Cardiac muscle cell (in vitro differentiated cells and primary cell): ENCODE measurements around the gene DCAF15. TPM values are rescaled to one million over a fixed set of nuclear protein-coding genes. Genes with fewer than 3 reads are reported as not detected.
"Not testable (repeated sequence)": the region's sequence is repeated elsewhere in the genome, so short reads cannot be mapped to it uniquely, and the experiment has no call there.

Experiments
- DNase-seq, 2 donors: peaks; one replicate each; pipeline versions ENCODE4 v3.0.0 to v3.0.0-alpha.2; 2010 to 2017; ENCODE audit warnings: low read depth in 1 of 2, low spot score in 1 of 2
- H3K27ac ChIP-seq: fragments of 200-600 bp; sonication (generic); 2 replicates; pipeline ENCODE4 v1.5.1; 2016
- H3K27me3 ChIP-seq: fragments of 200-600 bp; sonication (generic); 2 replicates; pipeline ENCODE4 v1.6.0; 2016; ENCODE audit warnings: control low read depth
- H3K36me3 ChIP-seq: fragments of 200-600 bp; sonication (generic); 2 replicates; pipeline ENCODE4 v1.5.1; 2016; ENCODE audit warnings: control low read depth
- H3K4me1 ChIP-seq: fragments of 200-600 bp; sonication (generic); 2 replicates; pipeline ENCODE4 v1.8.1; 2017; ENCODE audit warnings: low read depth, mild to moderate bottlenecking, mixed run types
- H3K4me3 ChIP-seq: fragments of 200-600 bp; sonication (generic); 2 replicates; pipeline ENCODE4 v1.5.1; 2016; ENCODE audit warnings: mild to moderate bottlenecking
- H3K9me3 ChIP-seq: fragments of 200-600 bp; sonication (generic); 2 replicates; pipeline ENCODE4 v1.5.1; 2017; ENCODE audit warnings: low read depth, mild to moderate bottlenecking, control low read depth
- polyA plus RNA-seq: library from polyadenylated mRNA; unstranded; fragments of >200 nt; fragmentation: Nextera tagmentation; extraction: Ambion mirVana; gene quantifications from 2 replicates; pipeline ENCODE4 v1.2.1, GENCODE V29; 2016
- total RNA-seq: library from RNA; depleted of rRNA; stranded (reverse); fragments of >200 nt; gene quantifications from 2 replicates; pipeline ENCODE4 v1.2.3, GENCODE V29; 2016
- TF ChIP-seq, protein P1 (sequence below): IDR thresholded peaks from 2 replicates; pipeline ENCODE4 v1.5.1; 2012; ENCODE audit warnings: low read depth, mild to moderate bottlenecking, low read length

DCAF15 gene
- total and polyA plus RNA-seq, 2 experiments from 2014 or later = 33.3 to 44.6 TPM

GRCh38 chr19:13965377-13965896 lies 13.1 kb downstream of the DCAF15 start:
- DNase-seq = no peak

DNA sequence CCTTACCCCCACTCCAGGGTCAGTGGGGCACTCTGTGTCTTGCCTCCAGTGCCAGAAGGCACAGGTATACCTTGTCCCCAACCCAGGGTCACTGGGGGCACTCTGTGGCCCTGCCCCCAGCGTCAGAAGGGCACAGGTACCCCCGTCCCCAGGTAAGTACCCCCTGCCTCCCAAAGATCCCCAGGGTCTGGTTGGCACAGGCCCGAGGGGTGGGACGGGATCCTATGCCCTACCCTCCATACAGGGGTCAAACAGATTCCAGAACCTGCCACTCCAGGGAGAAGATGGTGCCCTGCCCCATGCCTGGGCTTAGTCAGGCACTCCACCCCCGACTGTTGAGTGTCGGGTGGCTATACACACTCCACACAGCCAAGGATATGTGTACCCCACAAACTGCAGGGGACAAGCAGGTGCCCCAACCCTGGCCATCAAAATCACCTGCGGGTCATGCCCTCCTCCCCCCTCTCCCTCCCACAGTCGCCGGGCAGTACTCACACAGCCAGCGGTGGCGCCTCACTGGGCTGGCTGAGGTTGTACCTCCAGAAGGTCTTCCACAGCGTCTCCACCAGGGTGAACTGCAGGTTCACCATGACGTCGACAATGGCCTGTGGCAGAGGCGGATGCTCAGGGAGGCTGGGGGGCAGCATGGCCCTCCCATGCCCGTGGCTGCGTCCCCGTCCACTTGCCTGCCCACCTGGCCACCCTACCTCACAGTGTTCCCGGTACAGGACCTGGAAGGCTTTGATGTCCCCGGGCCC lies 13.8 kb downstream of the DCAF15 start:
- Histone ChIP-seq H3K36me3 (peaks cover 26% of the 10 kb centered on the region), H3K27me3 (peaks cover 16% of the 10 kb centered on the region), H3K4me3 (no peak overlapping the region), H3K4me1 (no peaks in the 10 kb centered on the region), H3K9me3 (no peaks in the 10 kb centered on the region), H3K27ac (no peak overlapping the region)
- no peak for DNase-seq
- TF ChIP-seq, protein P1, sequence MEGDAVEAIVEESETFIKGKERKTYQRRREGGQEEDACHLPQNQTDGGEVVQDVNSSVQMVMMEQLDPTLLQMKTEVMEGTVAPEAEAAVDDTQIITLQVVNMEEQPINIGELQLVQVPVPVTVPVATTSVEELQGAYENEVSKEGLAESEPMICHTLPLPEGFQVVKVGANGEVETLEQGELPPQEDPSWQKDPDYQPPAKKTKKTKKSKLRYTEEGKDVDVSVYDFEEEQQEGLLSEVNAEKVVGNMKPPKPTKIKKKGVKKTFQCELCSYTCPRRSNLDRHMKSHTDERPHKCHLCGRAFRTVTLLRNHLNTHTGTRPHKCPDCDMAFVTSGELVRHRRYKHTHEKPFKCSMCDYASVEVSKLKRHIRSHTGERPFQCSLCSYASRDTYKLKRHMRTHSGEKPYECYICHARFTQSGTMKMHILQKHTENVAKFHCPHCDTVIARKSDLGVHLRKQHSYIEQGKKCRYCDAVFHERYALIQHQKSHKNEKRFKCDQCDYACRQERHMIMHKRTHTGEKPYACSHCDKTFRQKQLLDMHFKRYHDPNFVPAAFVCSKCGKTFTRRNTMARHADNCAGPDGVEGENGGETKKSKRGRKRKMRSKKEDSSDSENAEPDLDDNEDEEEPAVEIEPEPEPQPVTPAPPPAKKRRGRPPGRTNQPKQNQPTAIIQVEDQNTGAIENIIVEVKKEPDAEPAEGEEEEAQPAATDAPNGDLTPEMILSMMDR = no peak

More at GRCh38 chr19:13965377-13965896, 13.1 kb downstream of the DCAF15 start:
- Histone ChIP-seq H3K4me1 (no peaks in the 10 kb centered on the region), H3K4me3 (no peak overlapping the region), H3K9me3 (no peaks in the 10 kb centered on the region), H3K27me3 (peaks cover 16% of the 10 kb centered on the region), H3K27ac (no peak overlapping the region), H3K36me3 (peaks cover 29% of the 10 kb centered on the region)
- TF ChIP-seq, protein P1 = no peak

GRCh38 chr19:13966684-13967128 lies 14.4 kb downstream of the DCAF15 start:
- no peaks in the 10 kb centered on the region for H3K9me3 ChIP-seq
- no peak overlapping the region for H3K4me3 ChIP-seq
- H3K4me1 ChIP-seq = no peaks in the 10 kb centered on the region
- TF ChIP-seq, protein P1 = no peak
- no peak for DNase-seq
- no peak overlapping the region for H3K27ac ChIP-seq
- H3K27me3 ChIP-seq = peaks cover 16% of the 10 kb centered on the region
- H3K36me3 ChIP-seq = peaks cover 26% of the 10 kb centered on the region

GRCh38 chr19:13967206-13967605 lies 14.9 kb downstream of the DCAF15 start:
- peaks cover 16% of the 10 kb centered on the region for H3K27me3 ChIP-seq
- not testable (repeated sequence) for DNase-seq, H3K9me3 ChIP-seq, H3K4me1 ChIP-seq, H3K4me3 ChIP-seq, H3K27ac ChIP-seq
- peaks cover 26% of the 10 kb centered on the region for H3K36me3 ChIP-seq

DNA sequence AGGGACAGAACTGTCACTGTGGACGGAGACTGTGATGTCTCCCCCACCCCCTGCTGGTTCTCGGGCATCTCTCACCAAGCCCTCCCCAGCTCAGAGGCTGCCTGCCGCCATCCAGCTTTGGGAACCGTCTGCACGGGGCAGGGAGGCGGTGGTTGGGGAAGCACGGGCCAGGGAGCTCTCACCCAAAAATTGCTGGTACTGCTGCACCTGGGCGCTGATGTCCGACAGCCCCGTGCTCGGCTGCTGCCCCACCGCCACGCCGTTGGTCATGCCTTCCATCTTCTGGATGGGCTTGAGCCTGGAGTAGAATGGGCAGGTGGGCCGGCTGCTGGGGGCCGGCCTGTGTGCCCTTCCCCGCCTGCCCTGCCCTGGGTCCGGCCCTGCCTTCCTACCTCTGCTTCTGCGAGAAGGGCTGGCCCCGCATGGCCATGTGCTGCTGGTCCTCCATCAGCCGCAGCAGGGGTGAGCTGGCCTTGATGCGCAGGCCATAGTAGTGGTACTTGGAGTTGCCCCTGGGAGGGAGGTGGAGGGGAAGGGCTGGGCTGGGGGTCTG lies 16.1 kb downstream of the DCAF15 start:
- H3K36me3 ChIP-seq = peaks cover 31% of the 10 kb centered on the region
- no peaks in the 10 kb centered on the region for H3K9me3 ChIP-seq
- DNase-seq = no peak
- H3K4me1 ChIP-seq = no peaks in the 10 kb centered on the region
- no peak overlapping the region for H3K27ac ChIP-seq
- H3K27me3 ChIP-seq = peaks cover 8% of the 10 kb centered on the region
- TF ChIP-seq, protein P1 = no peak
- no peak overlapping the region for H3K4me3 ChIP-seq

DNA sequence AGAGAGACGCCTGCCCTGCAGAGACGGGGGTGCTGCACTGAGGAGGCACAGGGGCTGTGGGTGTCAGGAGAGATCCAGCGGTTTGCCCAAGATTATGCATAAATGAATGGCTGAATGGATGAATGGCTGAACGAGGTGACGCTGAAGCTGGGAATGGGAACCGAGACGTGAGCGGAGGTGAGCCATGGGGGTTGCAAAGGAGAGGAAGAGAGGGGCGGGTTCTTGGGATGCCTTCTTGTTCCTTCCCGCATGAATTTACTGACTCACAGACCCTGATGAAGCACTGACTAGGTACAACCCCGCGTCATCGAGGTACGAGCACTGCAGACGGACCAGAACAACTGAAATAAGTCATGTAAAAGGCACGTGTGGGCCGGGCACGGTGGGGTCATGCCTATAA lies 16.7 kb downstream of the DCAF15 start:
- Histone ChIP-seq H3K27me3 (peaks cover 2% of the 10 kb centered on the region), H3K9me3 (no peaks in the 10 kb centered on the region), H3K36me3 (peaks cover 31% of the 10 kb centered on the region), H3K4me1 (no peaks in the 10 kb centered on the region), H3K27ac (no peak overlapping the region), H3K4me3 (no peak overlapping the region)
- TF ChIP-seq, protein P1 = no peak
- DNase-seq = no peak
